ENCODE measurements around the gene AREL1. TPM values are rescaled to one million over a fixed set of nuclear protein-coding genes. Genes with fewer than 3 reads are reported as not detected.

Gene AREL1
- total RNA-seq, 1 experiment from 2014 or later = 34.2 TPM

GRCh38 chr14:74613211-74613914 lies 99.5 kb downstream of the AREL1 start:
- Histone ChIP-seq H3K4me1 (ENCODE audit: insufficient read depth, low read length) (no peaks in the 10 kb centered on the region; the same call in 1 of the 2 replicates), H3K79me1 (ENCODE audit: insufficient read depth, low read depth, low read length, poor library complexity, severe bottlenecking) (no peaks in the 10 kb centered on the region), H2BK15ac (ENCODE audit: low read depth, low read length) (no peak overlapping the region), H4K8ac (replicated peaks; ENCODE audit: insufficient read length, low read depth, low read length) (no peak overlapping the region), H4K5ac (ENCODE audit: insufficient read length, low read depth, low read length) (no peak overlapping the region), H3K14ac (ENCODE audit: insufficient read depth, low read length) (no peak overlapping the region), H3T11ph (ENCODE audit: low read length) (no peak overlapping the region), H2BK12ac (ENCODE audit: insufficient read length, low read depth, low read length) (no peak overlapping the region), H3K79me2 (ENCODE audit: insufficient read depth, low read length) (no peaks in the 10 kb centered on the region), H2BK5ac (ENCODE audit: insufficient read length, low read length) (no peak overlapping the region), H3K23ac (ENCODE audit: insufficient read length, low read depth, low read length) (no peak overlapping the region), H3K23me2 (ENCODE audit: insufficient read length, low read depth, low read length, poor library complexity, severe bottlenecking) (peaks cover 15% of the 10 kb centered on the region), H2BK20ac (ENCODE audit: low read depth, low read length, poor library complexity, severe bottlenecking) (no peak overlapping the region), H3K4me2 (ENCODE audit: insufficient read depth, insufficient read length, low read length) (no peak overlapping the region), H2BK120ac (ENCODE audit: low read depth, low read length, poor library complexity, severe bottlenecking) (no peak overlapping the region), H3K18ac (ENCODE audit: insufficient read length, low read depth, low read length) (no peak overlapping the region), H2AK5ac (ENCODE audit: insufficient read length, low read length) (no peak overlapping the region), H2AFZ (ENCODE audit: low read length) (no peak overlapping the region), H4K20me1 (ENCODE audit: control insufficient read depth, insufficient read depth, insufficient read length) (no peaks in the 10 kb centered on the region), H3K27ac (ENCODE audit: insufficient read length, low read depth, low read length) (no peak overlapping the region), H3K9me3 (ENCODE audit: control insufficient read depth, low read depth, low read length) (no peaks in the 10 kb centered on the region), H3K27me3 (ENCODE audit: insufficient read depth, low read length) (peaks cover 26% of the 10 kb centered on the region), H3K56ac (ENCODE audit: insufficient read length, low read depth, low read length) (no peak overlapping the region), H4K91ac (ENCODE audit: insufficient read length, low read depth, low read length) (no peak overlapping the region), H3K4ac (ENCODE audit: low read depth, low read length) (no peak overlapping the region), H3K9ac (ENCODE audit: extremely low read depth, insufficient read length, low read length) (no peak overlapping the region)
- Mint-ChIP-seq H3K36me3 (ENCODE audit: insufficient read depth in 1 of 3, low read depth in 3 of 3) (peaks cover 0 to 5% (median 0%) of the 10 kb centered on the region in 3 experiments; a peak in 2 of 7 replicates), H3K27me3 (ENCODE audit: low read depth) (peaks cover 71% of the 10 kb centered on the region), H3K9me3 (peaks cover 5% of the 10 kb centered on the region in 2 experiments; a peak in 4 of 5 replicates), H3K4me1 (peaks cover 19 to 21% of the 10 kb centered on the region in 2 experiments), H3K4me3 (peak overlapping the region in 1 of 2 experiments; percentile 23; a peak in 1 of 5 replicates), H3K27ac (peak overlapping the region in 1 of 3 experiments; percentile 16; a peak in 1 of 7 replicates)
- no peak for TF ChIP-seq CTCF (conservative IDR thresholded peaks at IDR 0.05)
- DNase-seq = no peak
- WGBS (ENCODE audit: extremely low coverage, insufficient read length, low lambda C conversion rate) = no CpG with 5 or more reads among the region's 16 CpGs
